Mesenchymal stem cell (in vitro differentiated cells and primary cell): ENCODE measurements around the gene HDAC4.
A peak's percentile ranks its signal among the peaks of the same experiment; 100 is the strongest.

ENCODE experiments used
- DNase-seq: peaks from one replicate; pipeline ENCODE4 v3.0.0-alpha.2; 2013
- H2AFZ ChIP-seq: one replicate; pipeline ENCODE4 v1.6.1; 2013; ENCODE audit warnings: low read depth, mild to moderate bottlenecking, control low read depth, inconsistent platforms, low read length, moderate library complexity
- H2AK5ac ChIP-seq: 2 replicates; pipeline ENCODE4 v1.6.1; 2013; ENCODE audit warnings: low read length, moderate library complexity, mild to moderate bottlenecking, inconsistent platforms; ENCODE audit not compliant: severe bottlenecking
- H2BK120ac ChIP-seq: one replicate; pipeline ENCODE4 v1.6.1; 2013; ENCODE audit warnings: low read depth, mild to moderate bottlenecking, inconsistent platforms, low read length, moderate library complexity
- H2BK12ac ChIP-seq, 2 experiments: one replicate each; pipeline ENCODE4 v1.6.1; 2013; ENCODE audit warnings: inconsistent platforms in 2 of 2, low read length in 2 of 2, mild to moderate bottlenecking in 2 of 2, moderate library complexity in 2 of 2, control low read depth in 1 of 2
- H2BK15ac ChIP-seq: one replicate; pipeline ENCODE4 v1.6.1; 2013; ENCODE audit warnings: mild to moderate bottlenecking, low read depth, inconsistent platforms; ENCODE audit not compliant: poor library complexity, severe bottlenecking
- H2BK5ac ChIP-seq: 2 replicates; pipeline ENCODE4 v1.6.1; 2013; ENCODE audit warnings: low read depth, mild to moderate bottlenecking, low read length, control low read depth, inconsistent platforms; ENCODE audit not compliant: poor library complexity, severe bottlenecking
- H3K14ac ChIP-seq, 2 experiments: one replicate each; pipeline ENCODE4 v1.6.1; 2013; ENCODE audit warnings: inconsistent platforms in 2 of 2, low read length in 2 of 2, control low read depth in 1 of 2, mild to moderate bottlenecking in 1 of 2, moderate library complexity in 1 of 2
- H3K18ac ChIP-seq, 2 experiments: one replicate each; pipeline ENCODE4 v1.6.1; 2013; ENCODE audit warnings: inconsistent platforms in 2 of 2, low read length in 2 of 2, control low read depth in 1 of 2, low read depth in 1 of 2, mild to moderate bottlenecking in 1 of 2
- H3K23ac ChIP-seq, 2 experiments: one replicate each; pipeline ENCODE4 v1.6.1; 2013; ENCODE audit warnings: inconsistent platforms in 2 of 2, low read length in 2 of 2, mild to moderate bottlenecking in 2 of 2, moderate library complexity in 2 of 2, control low read depth in 1 of 2
- H3K27ac ChIP-seq: 2 replicates; pipeline ENCODE4 v1.5.1; 2013; ENCODE audit warnings: mild to moderate bottlenecking, moderate library complexity, low read length, control low read depth, inconsistent platforms; ENCODE audit not compliant: poor library complexity, severe bottlenecking
- H3K27me3 ChIP-seq, 2 experiments: 2 replicates each; pipeline versions ENCODE4 v1.6.1 to v1.7.0; 2013; ENCODE audit warnings: low read length in 2 of 2, mild to moderate bottlenecking in 2 of 2, moderate library complexity in 2 of 2, control low read depth in 1 of 2, inconsistent platforms in 1 of 2; ENCODE audit not compliant: control insufficient read depth in 1 of 2, insufficient read depth in 1 of 2
- H3K36me3 ChIP-seq, 2 experiments: 2 replicates each; pipeline versions ENCODE4 v1.6.1 to v1.7.0; 2013; ENCODE audit warnings: low read length in 2 of 2, control low read depth in 1 of 2, inconsistent platforms in 1 of 2, low read depth in 1 of 2, mild to moderate bottlenecking in 1 of 2; ENCODE audit not compliant: insufficient read depth in 2 of 2, control insufficient read depth in 1 of 2
- H3K4ac ChIP-seq, 2 experiments: one replicate each; pipeline ENCODE4 v1.6.1; 2013; ENCODE audit warnings: inconsistent platforms in 2 of 2, low read length in 2 of 2, mild to moderate bottlenecking in 2 of 2, moderate library complexity in 2 of 2, control low read depth in 1 of 2, low read depth in 1 of 2
- H3K4me1 ChIP-seq: 2 replicates; pipeline ENCODE4 v1.6.1; 2013; ENCODE audit warnings: low read depth, low read length, control low read depth; ENCODE audit not compliant: control insufficient read depth, insufficient read depth
- H3K4me2 ChIP-seq: 2 replicates; pipeline ENCODE4 v1.6.1; 2013; ENCODE audit warnings: low read length, mild to moderate bottlenecking, inconsistent platforms; ENCODE audit not compliant: poor library complexity, severe bottlenecking
- H3K4me3 ChIP-seq, 2 experiments: 2 replicates each; pipeline versions ENCODE4 v1.5.1 to v1.7.0; 2013; ENCODE audit warnings: low read length in 2 of 2, mild to moderate bottlenecking in 2 of 2, control low read depth in 1 of 2, low read depth in 1 of 2; ENCODE audit not compliant: insufficient read depth in 1 of 2
- H3K79me1 ChIP-seq: replicated peaks from 2 replicates; pipeline ENCODE4 v1.6.1; 2013; ENCODE audit warnings: mild to moderate bottlenecking, control low read depth, low read length, inconsistent platforms; ENCODE audit not compliant: poor library complexity, severe bottlenecking
- H3K9ac ChIP-seq: 2 replicates; pipeline ENCODE4 v1.7.0; 2013; ENCODE audit warnings: mild to moderate bottlenecking, low read length, moderate library complexity
- H3K9me3 ChIP-seq: 2 replicates; pipeline ENCODE4 v1.7.0; 2013; ENCODE audit warnings: mild to moderate bottlenecking, low read length; ENCODE audit not compliant: control insufficient read depth
- H4K8ac ChIP-seq: one replicate; pipeline ENCODE4 v1.6.1; 2013; ENCODE audit warnings: inconsistent platforms, mild to moderate bottlenecking, low read length, moderate library complexity
- H4K91ac ChIP-seq: one replicate; pipeline ENCODE4 v1.6.1; 2013; ENCODE audit warnings: mild to moderate bottlenecking, low read length, inconsistent platforms
- WGBS: methylation state at CpG from one replicate; pipeline ENCODE4 v1.1.7; 2013; ENCODE audit warnings: mixed read lengths; 5-methylcytosine and 5-hydroxymethylcytosine counted together

The HDAC4 gene

DNA sequence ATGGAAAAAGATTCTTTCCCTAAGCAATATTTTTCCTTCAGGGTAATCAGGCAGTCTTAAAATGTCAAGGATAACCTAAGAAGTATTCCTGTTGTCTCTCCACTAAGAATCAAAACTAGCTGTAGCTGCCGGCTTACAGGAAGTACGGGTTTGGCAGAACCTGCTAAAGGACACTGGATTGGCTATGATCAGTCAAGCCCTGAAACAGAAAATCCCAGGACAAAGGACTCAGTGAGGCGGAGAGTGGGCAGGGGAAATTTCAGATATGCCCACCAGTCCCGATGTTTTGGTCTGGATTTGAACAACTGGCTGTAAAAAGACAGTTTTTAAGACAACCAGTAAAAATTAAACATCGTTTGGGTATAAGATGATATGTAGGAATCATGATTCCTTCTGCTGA is 155.7 kb downstream of the HDAC4 start:
- 89% methylated on average over 5 of the region's 5 CpGs for WGBS
- no peak overlapping the region for H3K14ac ChIP-seq
- no peak overlapping the region for H3K4me2 ChIP-seq
- H2AK5ac ChIP-seq = peak overlapping the region; percentile 43
- peaks cover 0 to 2% of the 10 kb centered on the region in 2 experiments for H3K36me3 ChIP-seq
- H3K79me1 ChIP-seq = peaks cover 25% of the 10 kb centered on the region
- DNase-seq = no peak
- no peak overlapping the region for H3K4me3 ChIP-seq
- H4K8ac ChIP-seq = no peak overlapping the region
- no peak overlapping the region for H4K91ac ChIP-seq
- H2BK12ac ChIP-seq = no peak overlapping the region
- no peak overlapping the region for H3K9ac ChIP-seq
- H3K18ac ChIP-seq = no peak overlapping the region
- H3K27ac ChIP-seq = peak overlapping the region; percentile 82
- no peak overlapping the region for H2BK120ac ChIP-seq
- H3K4me1 ChIP-seq = peaks cover 45% of the 10 kb centered on the region
- no peaks in the 10 kb centered on the region for H3K27me3 ChIP-seq
- no peak overlapping the region for H3K4ac ChIP-seq
- no peak overlapping the region for H2BK5ac ChIP-seq
- no peaks in the 10 kb centered on the region for H3K9me3 ChIP-seq
- H2BK15ac ChIP-seq = no peak overlapping the region
- H3K23ac ChIP-seq = no peak overlapping the region
- no peak overlapping the region for H2AFZ ChIP-seq

DNA sequence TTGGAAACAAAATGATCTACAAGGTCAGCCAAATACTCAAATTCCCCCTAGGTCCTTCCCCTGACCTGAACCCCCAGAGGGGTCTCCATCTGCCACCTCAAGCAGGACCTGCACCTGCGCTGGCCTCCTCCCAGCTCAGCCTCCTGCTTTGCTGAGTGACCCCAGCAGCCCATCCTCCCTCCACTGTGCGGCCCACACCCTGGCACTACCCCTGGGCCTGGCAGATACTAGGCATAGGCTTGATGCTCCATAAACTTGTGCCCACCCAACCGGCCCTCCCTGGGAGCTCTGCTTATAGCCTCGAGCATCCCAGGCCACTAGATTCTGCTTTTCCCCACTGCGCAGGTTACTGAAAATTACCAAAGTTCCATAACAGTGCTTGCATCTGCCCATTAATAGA is 156.2 kb downstream of the HDAC4 start:
- Histone ChIP-seq H4K8ac (no peak overlapping the region), H3K27me3 (no peaks in the 10 kb centered on the region), H2BK120ac (no peak overlapping the region), H3K4ac (no peak overlapping the region), H3K23ac (no peak overlapping the region), H3K36me3 (peaks cover 0 to 2% of the 10 kb centered on the region in 2 experiments), H2BK12ac (no peak overlapping the region), H3K79me1 (peaks cover 25% of the 10 kb centered on the region), H3K4me1 (peaks cover 41% of the 10 kb centered on the region), H4K91ac (peak overlapping the region; percentile 25), H3K4me2 (no peak overlapping the region), H2AFZ (no peak overlapping the region), H3K9me3 (no peaks in the 10 kb centered on the region), H2AK5ac (peak overlapping the region; percentile 81), H3K14ac (no peak overlapping the region), H2BK15ac (no peak overlapping the region), H3K4me3 (no peak overlapping the region), H3K9ac (no peak overlapping the region), H2BK5ac (peak overlapping the region; percentile 3), H3K18ac (no peak overlapping the region), H3K27ac (peak overlapping the region; percentile 17)
- 100% methylated on average over 4 of the region's 5 CpGs for WGBS
- DNase-seq = no peak

GRCh38 chr2:239241431-239241960 is 159.3 kb downstream of the HDAC4 start:
- H2BK120ac ChIP-seq = no peak overlapping the region
- H3K27me3 ChIP-seq = no peaks in the 10 kb centered on the region
- no peak overlapping the region for H4K91ac ChIP-seq
- H3K9me3 ChIP-seq = no peaks in the 10 kb centered on the region
- no peak overlapping the region for H2BK15ac ChIP-seq
- no peak overlapping the region for H4K8ac ChIP-seq
- no peak overlapping the region for H2BK5ac ChIP-seq
- no peak overlapping the region for H2AK5ac ChIP-seq
- no peak overlapping the region for H3K23ac ChIP-seq
- H3K18ac ChIP-seq = no peak overlapping the region
- no peak overlapping the region for H3K4me2 ChIP-seq
- H3K14ac ChIP-seq = no peak overlapping the region
- no peak for DNase-seq
- H3K4me3 ChIP-seq = no peak overlapping the region
- H3K9ac ChIP-seq = no peak overlapping the region
- H2AFZ ChIP-seq = no peak overlapping the region
- H3K4me1 ChIP-seq = peaks cover 20% of the 10 kb centered on the region
- H3K4ac ChIP-seq = no peak overlapping the region
- H3K79me1 ChIP-seq = peaks cover 42% of the 10 kb centered on the region
- WGBS = no CpG with 5 or more reads among the region's 1 CpG
- H3K27ac ChIP-seq = no peak overlapping the region
- no peak overlapping the region for H2BK12ac ChIP-seq
- peaks cover 0 to 7% of the 10 kb centered on the region in 2 experiments for H3K36me3 ChIP-seq

GRCh38 chr2:239240414-239240881 is 160.4 kb downstream of the HDAC4 start:
- Histone ChIP-seq H4K91ac (no peak overlapping the region), H2AFZ (no peak overlapping the region), H3K4me1 (peaks cover 13% of the 10 kb centered on the region), H3K36me3 (peaks cover 0 to 7% of the 10 kb centered on the region in 2 experiments), H3K27me3 (no peaks in the 10 kb centered on the region), H2BK120ac (no peak overlapping the region), H3K14ac (no peak overlapping the region), H3K9ac (peak overlapping the region; percentile 44), H3K9me3 (no peaks in the 10 kb centered on the region), H3K4ac (no peak overlapping the region), H3K4me3 (peak overlapping the region in 1 of 2 experiments; percentile 61), H3K23ac (no peak overlapping the region), H4K8ac (no peak overlapping the region), H3K27ac (no peak overlapping the region), H3K18ac (no peak overlapping the region), H2BK12ac (no peak overlapping the region), H2BK5ac (no peak overlapping the region), H2AK5ac (no peak overlapping the region), H2BK15ac (no peak overlapping the region), H3K79me1 (peaks cover 48% of the 10 kb centered on the region), H3K4me2 (no peak overlapping the region)
- 68% methylated on average over 15 of the region's 15 CpGs for WGBS
- peak; percentile 16 for DNase-seq
